ENCODE data around the gene AMZ1. TPM values are rescaled to one million over a fixed set of nuclear protein-coding genes. Genes with fewer than 3 reads are reported as not detected.
A peak's percentile ranks its signal among the peaks of the same experiment; 100 is the strongest.

AMZ1 gene
- total RNA-seq, 1 donor from 2014 or later, result 0.31 TPM

DNA sequence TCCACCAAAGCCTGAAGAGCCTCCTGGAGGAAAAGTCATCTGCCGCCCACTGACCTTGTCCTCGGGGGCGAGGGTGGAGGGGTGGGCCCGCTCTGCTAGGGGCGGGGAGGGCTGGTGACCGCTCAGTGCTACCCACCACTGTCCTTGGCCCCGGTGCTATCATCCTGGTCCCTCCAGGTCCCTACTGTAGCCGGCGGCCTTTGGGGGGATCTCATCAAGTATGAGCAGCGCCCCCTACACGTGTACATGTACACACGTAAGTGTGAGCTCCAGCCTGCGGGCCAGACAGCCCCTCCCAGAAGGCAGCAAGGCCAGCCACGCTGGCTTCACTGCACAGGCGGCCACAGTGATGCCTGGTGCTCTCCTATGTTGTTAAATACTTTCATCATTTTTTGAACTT lies 36.7 kb upstream of the AMZ1 start:
- no peak for DNase-seq

DNA sequence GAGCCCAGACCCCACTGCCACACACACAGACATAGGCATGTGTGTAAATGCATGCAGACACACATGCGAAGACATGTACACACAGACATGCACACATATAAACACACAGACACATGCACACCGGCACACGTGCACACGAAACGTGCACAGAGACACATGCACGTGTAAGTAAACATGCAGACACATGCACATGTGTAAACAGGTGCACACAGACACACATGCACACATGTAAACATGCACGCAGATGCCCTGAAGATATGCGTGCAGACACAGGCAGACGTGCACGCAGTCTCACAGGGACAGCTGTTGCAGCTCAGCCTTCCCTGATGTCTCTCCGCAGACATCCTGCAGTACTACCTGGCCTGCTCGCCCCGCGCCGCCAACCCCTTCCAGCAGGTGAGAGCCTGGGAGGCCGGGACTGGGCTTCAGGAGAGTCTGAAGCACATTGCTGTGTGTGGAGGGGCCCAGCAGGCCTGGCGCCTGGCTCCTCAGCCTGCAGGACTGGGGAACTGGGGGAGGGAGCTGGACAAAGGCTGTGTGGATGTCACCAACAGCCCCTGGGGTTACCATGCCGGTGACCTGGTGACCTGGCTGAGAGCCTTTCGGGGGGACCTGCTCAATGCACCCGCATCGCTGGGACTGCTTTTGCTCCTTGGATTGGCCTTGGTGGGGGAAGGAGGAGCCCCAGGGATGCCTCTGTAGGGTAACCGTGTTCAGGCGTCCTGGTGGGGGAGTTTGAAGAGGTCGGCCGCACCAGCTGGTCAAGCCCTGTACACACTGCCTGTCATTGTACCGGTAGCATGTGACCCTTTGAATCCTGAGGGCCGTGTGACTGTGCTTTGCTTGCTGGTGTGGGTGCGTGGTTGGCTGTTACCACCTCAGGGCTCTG lies 35.9 kb upstream of the AMZ1 start:
- DNase-seq, result no peak

DNA sequence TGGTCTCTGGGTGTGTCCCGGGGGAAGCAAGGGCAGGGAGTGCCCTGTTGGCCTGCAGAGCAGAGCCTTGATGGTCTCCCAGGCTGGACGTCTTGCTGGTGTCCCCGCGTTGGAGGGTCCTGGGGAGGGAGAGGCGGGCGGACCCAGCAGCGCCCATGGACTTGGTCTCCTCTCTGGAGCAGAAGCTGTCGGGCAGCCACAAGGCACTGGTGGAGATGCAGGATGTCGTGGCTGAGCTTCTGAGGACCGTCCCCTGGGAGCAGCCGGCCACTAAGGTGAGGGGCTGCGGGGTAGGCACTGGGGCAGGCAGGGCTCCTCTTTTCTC lies 35.3 kb upstream of the AMZ1 start:
- no peak for DNase-seq

DNA sequence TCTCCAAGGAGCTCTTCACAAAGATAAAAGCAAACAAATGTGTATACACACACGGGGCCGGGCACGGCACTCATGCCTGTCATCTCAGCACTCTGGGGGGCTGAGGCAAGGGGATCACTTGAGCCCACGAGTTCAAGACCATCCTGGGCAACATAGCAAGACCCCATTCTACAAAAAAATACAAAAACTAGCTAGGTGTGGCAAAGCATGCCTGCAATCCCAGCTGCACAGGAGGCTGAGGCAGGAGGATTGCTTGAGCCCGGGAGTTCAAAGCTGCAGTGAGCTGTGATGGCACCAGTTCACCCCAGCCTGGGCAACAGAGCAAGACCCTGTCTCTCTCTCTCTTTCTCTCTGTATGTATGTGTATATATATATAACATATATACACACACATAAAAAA lies 33.9 kb upstream of the AMZ1 start:
- DNase-seq, result no peak

DNA sequence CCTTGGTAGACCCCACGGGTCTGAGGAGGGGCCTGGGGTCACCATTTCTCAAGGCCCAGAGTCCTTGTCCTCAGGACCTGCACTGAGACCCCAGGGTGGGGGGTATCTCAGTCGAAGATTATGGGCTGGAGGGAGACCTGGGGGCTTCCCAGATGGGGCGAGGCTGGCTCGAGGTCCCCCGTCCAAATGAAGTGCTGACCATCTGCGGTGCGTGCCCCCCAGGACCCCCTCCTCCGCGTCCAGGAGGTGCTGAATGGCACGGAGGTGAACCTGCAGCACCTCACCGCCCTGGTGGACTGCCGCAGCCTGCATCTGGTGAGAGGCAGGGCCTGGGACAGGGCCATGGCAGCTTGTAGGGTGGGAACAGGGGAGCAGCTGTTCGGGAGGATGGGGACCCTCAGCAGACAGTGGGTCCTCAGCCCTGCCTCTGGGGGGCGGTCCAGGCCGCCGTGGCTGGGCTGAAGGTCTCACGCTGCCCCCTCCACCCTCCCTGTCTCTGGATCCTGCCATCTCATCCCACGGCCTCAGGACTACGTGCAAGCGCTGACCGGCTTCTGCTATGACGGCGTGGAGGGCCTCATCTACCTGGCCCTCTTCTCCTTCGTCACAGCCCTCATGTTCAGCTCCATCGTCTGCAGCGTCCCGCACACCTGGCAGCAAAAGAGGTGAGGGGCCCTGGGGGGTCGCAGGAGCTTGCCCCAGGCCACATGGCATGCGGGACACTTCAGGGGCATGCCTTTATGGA lies 32.0 kb upstream of the AMZ1 start:
- no peak for DNase-seq

DNA sequence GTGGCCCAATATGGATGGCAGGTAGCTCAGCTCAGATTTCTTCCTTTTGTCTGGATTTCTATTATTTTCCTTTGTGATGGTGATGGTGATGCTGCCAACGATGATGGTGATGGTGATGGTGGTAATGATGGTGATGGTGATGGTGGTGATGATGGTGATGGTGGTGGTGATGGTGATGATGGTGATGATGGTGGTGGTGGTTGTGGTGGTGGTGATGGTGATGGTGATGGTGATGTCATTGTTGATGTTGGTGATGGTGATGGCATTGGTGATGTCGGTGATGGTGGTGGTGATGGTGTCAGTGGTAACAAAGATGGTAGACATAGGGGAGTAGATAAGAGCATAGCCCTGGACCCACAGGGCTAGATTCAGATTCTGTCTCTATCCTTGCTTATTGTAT lies 30.8 kb upstream of the AMZ1 start:
- no peak for DNase-seq

DNA sequence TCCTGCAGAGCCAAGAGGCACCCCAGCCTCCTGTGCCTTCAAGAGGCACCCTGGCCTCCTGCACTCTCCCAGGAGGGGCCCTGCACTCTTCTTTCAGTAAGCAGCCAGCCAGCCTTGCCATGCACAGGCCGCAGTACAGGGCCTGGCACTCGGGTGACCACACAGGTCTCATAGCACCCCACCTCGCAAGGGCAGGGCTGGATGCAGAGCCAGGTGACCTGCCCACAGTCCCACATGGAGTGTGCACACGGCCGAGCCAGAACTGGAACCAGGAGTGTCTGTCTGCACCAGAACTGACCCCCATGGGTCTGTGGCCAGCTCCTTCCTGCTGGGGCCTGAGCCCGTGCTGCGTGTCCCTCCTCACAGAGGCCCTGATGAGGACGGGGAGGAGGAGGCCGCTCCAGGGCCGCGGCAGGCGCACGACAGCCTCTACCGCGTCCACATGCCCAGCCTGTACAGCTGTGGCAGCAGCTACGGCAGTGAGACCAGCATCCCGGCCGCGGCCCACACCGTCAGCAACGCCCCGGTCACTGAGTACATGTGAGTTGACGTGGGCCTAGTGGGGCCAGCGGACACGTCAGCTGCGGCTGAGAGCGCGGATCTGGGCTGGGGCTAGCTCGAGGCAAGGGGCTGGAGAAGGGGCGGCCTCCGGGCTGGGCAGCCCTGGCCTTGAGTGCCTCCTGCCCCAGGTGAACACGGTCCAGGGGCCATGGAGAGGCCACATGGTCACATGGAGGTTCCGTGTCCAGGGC lies 29.9 kb upstream of the AMZ1 start:
- no peak for DNase-seq

DNA sequence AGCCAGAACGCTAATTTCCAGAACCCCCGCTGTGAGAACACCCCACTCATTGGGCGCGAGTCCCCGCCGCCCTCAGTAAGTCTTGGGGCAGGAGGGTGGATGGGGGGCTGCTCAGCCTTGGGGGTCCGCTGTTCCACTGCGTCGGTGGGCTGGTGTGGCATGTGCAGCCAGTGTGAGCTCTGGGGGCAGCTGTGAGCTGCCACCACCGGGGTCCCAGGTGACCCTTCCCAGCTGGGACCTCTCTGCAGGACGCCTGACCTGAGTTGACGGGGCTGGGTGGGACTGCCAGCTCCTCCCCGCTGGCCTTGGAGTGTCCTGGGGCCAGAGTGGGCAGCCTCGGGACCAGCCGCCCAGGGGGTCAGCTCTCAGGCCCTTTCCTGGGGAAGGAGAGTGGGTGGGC lies 29.1 kb upstream of the AMZ1 start:
- no peak for DNase-seq

DNA sequence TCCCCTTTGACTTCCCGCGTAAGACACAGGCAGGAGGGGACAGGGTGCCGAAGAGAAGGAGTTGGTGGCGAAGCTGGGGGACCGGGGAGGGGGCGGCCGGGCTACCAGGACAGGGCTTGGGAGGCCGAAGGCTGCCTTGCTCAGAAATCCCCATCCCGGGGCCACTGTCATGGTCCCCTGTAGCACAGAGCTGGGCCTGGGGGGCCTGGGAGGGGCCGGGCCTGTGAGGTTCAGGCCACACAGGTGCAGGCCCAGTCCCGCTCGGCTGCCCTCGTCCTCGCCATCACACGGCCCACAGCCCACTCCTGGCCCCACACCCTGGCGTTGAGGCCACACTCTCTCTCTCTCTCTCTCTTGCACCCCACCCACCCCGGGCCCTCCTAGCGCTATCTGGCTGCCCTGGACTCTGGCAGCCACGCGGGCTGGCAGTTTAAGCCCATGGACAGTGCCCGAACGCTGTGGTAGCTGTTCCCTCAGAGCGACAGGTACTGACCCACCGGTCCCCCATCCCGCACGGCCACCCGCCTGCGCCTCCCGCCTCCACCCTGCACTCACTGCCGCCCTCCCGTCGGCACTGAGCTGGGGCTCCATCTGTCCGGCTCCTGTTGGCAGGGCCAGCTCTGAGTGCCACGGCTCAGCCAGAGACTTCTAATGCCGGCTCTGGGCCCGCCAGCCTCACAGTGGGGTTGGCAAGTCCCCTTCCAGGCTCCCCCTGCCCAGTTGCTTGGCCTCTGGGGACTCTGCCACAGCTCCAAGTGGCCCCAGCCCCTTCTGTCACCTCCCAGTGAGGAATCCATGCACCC lies 28.2 kb upstream of the AMZ1 start:
- no peak for DNase-seq

DNA sequence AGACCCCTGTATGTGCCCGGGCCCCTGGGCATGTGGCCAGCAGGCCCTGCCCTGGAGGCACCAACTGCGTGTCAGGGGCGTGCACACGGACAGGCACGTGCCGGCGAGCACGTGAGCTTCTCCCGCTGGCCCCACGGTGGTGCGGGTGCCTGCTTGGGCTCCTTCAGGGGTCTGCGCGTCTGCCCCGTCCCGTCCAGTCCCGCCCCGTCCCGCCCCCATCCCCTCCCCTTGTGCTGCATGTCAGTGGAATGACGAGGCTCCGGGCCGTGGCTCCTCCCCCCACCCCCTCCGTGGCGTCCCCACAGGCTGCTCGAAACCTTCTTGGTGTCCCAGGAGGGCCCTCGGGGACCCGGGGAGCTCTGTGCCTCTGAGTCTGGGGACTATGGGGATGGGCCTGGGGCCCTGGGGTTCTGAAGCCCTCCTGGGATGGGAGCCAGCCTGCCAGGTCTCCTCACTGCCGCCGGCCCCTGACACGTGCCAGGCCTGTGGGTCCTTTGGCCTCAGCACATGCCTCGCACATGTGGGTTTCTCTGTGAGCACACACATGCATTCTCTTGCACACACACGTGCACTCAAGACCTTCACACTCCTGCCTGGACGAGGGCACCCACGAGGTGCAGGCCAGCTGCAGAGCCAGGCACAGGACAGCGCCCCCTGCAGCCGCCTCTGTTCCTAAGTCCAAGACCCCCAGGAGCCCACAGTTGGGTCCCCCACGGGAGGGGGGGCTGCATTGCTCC lies 27.5 kb upstream of the AMZ1 start:
- no peak for DNase-seq

DNA sequence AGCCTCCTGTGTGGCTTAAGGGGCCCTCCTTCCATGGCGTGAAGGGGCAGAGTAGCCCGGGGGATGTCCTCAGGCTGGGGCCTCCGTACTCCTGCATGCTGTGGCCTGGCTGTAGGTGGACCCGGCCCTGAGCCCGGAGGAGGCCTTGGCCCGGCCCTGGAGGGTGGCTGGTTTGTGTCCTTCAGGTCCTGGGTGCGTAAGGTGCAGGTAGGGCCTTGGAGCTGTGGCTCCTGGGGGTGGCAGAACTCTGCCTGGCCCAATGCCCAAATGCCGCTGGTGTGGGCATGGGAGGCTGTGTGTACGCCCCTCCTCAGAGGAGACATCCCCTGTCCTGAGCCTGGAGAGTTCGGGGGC lies 26.9 kb upstream of the AMZ1 start:
- no peak for DNase-seq

DNA sequence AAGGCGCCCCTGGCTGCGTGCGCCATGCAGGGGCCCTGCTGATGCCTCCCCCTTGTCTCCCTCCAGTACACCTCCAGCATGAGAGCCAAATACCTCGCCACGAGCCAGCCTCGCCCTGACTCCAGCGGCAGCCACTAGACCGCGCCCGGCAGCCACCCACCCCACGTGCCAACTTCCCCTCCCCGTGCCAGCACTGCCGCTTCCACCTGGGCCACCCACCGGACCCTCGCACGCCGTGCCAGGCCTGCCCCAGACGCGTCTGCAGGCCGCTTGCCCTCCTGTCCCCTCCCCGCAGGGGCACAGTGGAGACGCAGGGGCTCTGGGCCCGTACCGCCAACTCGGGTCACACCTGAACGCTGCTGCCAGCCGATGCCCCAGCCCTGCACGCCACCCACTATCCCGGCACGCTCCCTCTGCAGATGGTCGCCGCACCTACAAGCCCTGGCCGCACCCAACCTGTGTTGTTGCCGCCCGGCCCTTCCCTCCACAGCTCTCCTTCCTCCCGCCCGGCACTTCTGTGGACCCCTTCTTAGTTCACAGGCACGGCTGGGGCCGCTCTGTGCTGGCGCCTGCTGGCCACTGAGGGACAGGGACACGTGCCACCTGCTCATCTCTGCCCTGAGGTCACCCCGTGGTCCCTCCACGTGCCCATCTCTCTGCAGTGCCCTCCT lies 26.3 kb upstream of the AMZ1 start:
- DNase-seq, result no peak

DNA sequence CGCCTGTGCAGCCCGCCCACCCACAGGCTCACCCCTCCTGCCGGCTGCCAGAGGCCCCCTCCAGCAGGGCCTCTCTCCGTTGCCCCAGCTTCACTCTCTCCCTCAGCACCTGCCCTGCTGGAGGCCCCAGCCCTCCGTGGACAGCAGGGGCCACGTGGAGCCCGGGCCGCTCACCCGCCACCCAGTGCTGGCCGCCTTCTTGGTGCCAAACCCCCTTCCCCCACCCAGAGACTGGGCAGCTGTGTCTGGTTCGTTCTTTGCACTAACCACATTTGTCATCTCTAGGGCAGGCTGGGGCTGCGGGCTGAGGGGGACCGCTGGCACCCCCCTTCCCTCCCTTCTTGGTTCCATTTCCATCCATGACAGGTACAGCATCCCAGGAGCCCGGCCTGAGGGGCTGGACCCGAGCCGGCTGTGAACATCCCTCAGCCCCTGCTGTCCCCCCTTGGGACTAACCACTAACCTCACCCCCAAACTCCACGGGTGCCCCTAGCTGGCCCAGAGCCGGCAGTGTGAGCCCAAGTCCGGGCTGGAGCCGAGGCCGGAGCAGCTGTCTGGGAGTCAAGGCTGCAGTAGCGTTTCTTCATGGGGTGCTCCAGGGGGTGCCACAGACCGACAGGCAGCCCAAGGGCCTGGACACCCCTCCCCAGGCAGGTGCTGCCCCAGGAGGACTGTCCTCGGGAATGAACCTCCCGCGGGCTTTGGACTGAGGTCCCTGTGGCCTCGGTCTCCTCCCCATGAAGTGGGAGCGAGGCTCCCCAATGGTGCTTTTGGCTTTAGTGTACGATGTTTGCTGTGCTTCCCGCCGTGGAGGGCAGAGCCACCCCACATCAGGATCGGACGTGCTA lies 25.5 kb upstream of the AMZ1 start:
- peak; percentile 42 for DNase-seq

DNA sequence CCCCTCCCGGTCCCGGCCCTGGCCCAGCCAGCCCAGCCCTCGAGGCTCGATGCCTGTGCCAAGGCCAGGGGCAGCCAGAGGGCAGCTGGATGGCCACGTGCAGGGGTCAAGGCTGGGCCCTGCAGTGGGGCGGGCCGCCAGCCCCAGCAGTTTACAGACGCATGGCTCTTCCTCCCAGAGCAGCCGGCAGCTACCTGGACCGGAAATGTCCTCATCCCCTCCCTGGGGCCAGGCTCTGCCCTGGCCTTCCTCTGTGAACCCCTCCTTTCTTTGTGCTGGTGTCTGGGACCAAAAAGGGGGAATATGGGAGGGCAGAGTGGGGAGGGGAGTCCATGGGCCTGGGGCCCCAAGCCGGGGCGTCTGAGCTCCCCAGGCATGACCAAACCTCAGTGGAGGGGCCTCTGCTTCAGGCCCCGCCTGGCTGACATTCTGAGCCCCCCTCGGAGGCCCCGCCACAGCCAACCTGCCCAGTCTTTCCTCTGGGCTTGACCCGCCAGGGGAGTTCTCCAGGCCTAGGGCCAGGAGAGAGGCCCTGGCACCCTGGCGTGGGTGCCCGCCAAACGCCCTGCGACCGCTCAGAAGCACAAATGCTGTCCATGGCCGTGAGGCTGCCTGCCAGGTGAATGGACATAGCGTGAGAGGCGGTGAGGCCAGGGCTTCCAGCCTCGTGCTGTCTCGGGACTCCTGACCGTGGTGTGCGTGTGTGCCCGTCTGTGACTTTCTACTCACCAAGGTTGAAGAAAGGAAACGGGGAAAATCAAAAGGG lies 24.7 kb upstream of the AMZ1 start:
- peak; percentile 54 for DNase-seq

DNA sequence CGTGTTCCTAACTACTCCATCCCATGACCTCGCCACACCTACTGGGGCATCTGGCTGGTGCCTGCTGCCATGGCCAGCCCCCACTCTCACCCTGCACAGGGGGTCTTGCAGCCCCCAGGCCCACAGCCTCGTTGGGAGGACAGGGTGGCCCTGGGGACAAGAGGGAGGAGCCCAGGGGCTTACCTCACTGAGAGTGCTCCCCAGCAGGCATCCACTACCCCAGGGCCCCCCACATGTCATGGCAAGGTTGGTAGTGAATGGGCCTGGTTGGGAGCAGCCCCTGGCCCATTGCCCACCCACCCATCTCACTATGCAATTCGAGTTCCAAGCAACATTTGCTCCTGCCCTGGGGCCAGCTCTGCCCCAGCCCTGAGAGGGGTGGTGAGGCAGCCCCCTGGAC lies 24.0 kb upstream of the AMZ1 start:
- no peak for DNase-seq

DNA sequence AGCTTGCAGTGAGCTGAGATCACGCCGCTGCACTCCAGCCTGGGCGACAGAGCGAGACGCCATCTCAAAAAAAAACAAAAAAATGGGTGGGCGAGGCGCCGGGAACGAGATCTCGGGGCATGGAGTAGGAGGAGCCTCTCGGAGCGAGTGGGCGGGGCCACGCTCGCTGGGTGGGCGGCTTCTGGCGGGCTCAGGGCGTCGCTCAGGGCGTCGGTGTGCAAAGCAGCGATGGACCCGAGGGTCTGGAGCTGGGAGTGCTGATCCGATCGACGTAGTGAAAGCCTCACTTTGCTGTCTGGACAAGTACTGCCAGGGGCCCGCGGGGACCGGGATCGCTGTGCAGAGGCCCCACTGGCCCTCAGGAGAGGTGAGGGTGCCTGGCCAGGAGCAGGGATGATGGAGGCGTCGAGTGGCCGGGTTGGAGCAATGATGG lies 22.6 kb upstream of the AMZ1 start:
- no peak for DNase-seq

DNA sequence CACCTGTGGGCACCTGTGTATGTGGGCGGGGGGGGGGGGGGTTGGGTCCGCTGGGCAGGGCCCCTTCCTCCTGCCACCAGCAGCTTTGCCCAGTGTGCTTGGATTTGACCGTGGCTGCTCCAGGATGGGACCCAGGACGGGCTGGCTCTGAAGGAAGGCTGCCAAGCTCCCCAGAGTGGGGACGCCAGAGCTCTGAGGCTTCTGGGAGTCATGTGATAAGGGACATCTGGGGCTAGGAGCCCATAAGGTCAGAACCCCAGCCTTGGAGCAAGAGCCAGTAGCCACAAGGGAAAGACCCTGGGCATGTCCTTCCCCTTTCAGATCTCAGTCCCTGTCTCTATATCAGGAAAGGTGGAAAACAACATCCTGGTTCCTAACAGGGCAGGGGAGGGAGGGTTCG lies 21.8 kb upstream of the AMZ1 start:
- no peak for DNase-seq

DNA sequence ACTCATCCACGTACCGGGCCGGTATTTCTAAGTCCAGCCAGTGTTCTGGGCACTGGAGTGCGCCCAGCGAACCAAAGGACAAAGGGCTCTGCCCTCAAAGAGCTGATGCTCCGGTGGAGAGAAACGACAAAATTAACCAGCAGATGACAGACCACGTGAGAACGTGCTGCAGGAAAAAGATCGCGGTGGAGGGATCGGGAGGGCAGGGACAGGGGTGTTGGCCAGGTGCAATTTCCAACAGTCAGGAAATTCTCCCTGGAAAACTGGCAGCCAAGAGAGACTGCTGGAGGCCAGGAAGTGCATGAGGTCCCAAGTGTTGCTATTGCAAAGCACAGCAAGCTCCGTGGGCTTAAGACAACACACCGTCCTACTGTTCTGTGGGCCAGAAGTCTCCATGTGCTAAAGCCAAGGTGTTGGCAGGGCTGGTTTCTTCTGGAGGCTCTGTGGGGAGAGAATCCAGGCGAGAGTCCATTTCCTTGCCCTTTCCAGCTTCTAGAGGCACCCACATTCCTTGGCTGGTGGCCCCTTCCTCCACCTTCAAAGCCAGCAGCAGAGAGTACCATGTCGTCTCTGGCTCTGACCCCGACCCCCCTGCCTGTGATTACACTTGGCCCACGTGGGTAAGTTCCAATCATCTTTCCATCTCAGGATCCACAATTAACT lies 21.3 kb upstream of the AMZ1 start:
- DNase-seq, result no peak

DNA sequence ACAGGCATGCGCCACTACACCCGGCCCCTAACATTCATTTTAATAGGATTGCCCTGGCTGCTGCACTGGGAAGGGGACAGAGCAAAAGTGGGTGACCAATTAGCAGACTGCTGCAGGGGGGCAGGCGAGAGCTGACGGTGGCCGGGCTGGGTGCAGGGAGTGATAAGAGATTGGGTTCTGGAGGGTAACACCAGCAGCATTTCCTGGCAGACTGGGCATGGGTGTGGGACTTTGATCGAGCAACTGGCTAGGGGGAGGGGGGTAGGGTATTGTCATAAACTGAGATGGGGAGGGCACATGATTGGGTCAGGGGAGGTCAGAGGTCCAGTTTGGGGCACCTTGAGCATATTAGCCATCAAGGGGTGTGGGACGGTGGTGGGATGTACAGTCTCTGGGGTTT lies 20.2 kb upstream of the AMZ1 start:
- DNase-seq, result no peak
